Astrocyte of the cerebellum (primary cell): ENCODE measurements around the gene UNC13D.
A peak's percentile ranks its signal among the peaks of the same experiment; 100 is the strongest.
"Not testable (repeated sequence)": the region's sequence is repeated elsewhere in the genome, so short reads cannot be mapped to it uniquely, and the experiment has no call there.

Experiments used
- DNase-seq: peaks from one replicate; pipeline ENCODE4 v3.0.0-alpha.2; 2011; ENCODE audit warnings: low read depth
- H3K4me3 ChIP-seq: 2 replicates; pipeline ENCODE4 v1.5.1; 2011; ENCODE audit warnings: mild to moderate bottlenecking, low read depth, low read length, moderate library complexity
- CTCF ChIP-seq: IDR thresholded peaks from 2 replicates; pipeline ENCODE4 v1.5.1; 2012; ENCODE audit warnings: low read length, low read depth, moderate library complexity, mild to moderate bottlenecking; ENCODE audit errors: missing control alignments
- in situ Hi-C: cut with HindIII; loops from 2 replicates; pipeline ENCODE4 v1.10.0; 2017; ENCODE audit warnings: low sequenced_read_pairs

Gene UNC13D

GRCh38 chr17:75861927-75862317 lies 17.7 kb upstream of the UNC13D start:
- no peak overlapping the region for H3K4me3 ChIP-seq
- no peak for TF ChIP-seq CTCF
- DNase-seq = no peak
- in situ Hi-C loops = no loop called here

GRCh38 chr17:75859358-75859757 lies 15.2 kb upstream of the UNC13D start:
- H3K4me3 ChIP-seq, in situ Hi-C loops, DNase-seq: not testable (repeated sequence)

GRCh38 chr17:75856062-75856756 lies 12.0 kb upstream of the UNC13D start:
- peak overlapping the region; percentile 74 for H3K4me3 ChIP-seq
- TF ChIP-seq CTCF = peak; percentile 50
- in situ Hi-C loops = no loop called here
- no peak for DNase-seq

GRCh38 chr17:75855310-75856061 lies 11.3 kb upstream of the UNC13D start, which contains the start of gene WBP2:
Gene WBP2, minus strand, starts transcription at chr17:75855335. Its CDS starts 38 bp downstream, at chr17:75855297.
- peak; percentile 22 for TF ChIP-seq CTCF
- DNase-seq = peak; percentile 100
- in situ Hi-C loops = no loop called here
- peak within 1 kb of the TSS; percentile 74 for H3K4me3 ChIP-seq

- in situ Hi-C loops = no loop called here
- no peak for DNase-seq
Measured at GRCh38 chr17:75854881-75855309, 10.7 kb upstream of the UNC13D start.

GRCh38 chr17:75854101-75854748 lies 10.0 kb upstream of the UNC13D start:
- peak overlapping the region; percentile 74 for H3K4me3 ChIP-seq
- in situ Hi-C loops = no loop called here
- no peak for TF ChIP-seq CTCF
- no peak for DNase-seq

More at GRCh38 chr17:75854881-75855309, 10.7 kb upstream of the UNC13D start:
- no peak for TF ChIP-seq CTCF
- H3K4me3 ChIP-seq = peak overlapping the region; percentile 74

GRCh38 chr17:75853433-75853832 lies 9.2 kb upstream of the UNC13D start:
- no peak for DNase-seq
- no peak for TF ChIP-seq CTCF
- no peak overlapping the region for H3K4me3 ChIP-seq
- in situ Hi-C loops = no loop called here

GRCh38 chr17:75851693-75851991 lies 7.4 kb upstream of the UNC13D start:
- H3K4me3 ChIP-seq, DNase-seq, in situ Hi-C loops: not testable (repeated sequence)
